Midbrain (tissue), 1 donor: Measurements from ENCODE around the gene CACFD1.
A peak's percentile ranks its signal among the peaks of the same experiment; 100 is the strongest.

ENCODE experiments used
- DNase-seq: peaks from one replicate; lab custom pipeline; 2025; lab: John Stamatoyannopoulos, UW

CACFD1 gene

DNA sequence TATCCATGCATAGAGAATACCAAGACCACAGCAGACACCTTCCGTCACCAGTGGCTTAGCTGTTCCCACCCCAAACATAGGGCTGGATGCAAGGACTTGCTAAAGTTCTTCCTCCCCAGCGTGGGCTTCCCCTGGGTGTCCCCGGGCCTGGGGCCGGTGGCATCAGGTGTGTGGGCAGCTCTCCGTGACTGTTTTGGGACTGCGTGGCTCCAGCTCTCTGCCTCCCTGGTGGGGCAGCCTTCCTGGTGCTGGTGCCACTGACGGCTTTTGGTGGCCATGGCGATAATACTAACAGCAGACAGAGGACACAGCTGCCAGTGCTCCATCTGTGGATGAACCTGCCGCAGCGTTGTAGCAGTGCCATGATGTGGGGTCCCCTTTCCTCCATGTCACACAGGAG is 4.9 kb downstream of the CACFD1 start:
- no peak for DNase-seq

DNA sequence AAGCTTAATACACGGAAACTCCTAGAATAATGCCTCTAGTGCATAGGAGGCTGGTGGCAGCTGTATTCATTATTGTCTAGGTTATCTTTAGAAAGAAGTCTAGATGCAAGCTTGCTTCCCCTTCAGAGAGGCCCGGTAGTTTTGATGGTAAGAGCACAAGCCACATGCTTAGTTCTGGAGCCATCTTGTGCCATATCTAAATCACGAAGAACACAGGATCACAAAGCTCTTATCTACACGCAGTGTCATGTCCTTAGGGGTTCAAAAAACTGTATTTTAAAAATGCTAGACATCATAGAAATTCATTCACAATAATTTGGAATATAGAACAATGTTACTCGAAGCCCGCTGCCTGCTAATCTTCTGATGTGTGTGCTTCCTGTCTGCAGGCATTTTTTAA is 6.2 kb downstream of the CACFD1 start:
- DNase-seq, result no peak

- DNase-seq, result no peak
These were observed 7.3 kb downstream of the CACFD1 start for GRCh38 chr9:133467101-133467500.

- no peak for DNase-seq
These were observed 8.6 kb downstream of the CACFD1 start for GRCh38 chr9:133468374-133468773.

- no peak for DNase-seq
These were observed 9.1 kb downstream of the CACFD1 start for GRCh38 chr9:133468777-133469421.

GRCh38 chr9:133470427-133470924 is 10.7 kb downstream of the CACFD1 start:
- DNase-seq, result no peak

GRCh38 chr9:133470988-133471387 is 11.2 kb downstream of the CACFD1 start:
- no peak for DNase-seq

- no peak for DNase-seq
These were observed 11.9 kb downstream of the CACFD1 start for GRCh38 chr9:133471551-133472276.

GRCh38 chr9:133472277-133472645 is 12.5 kb downstream of the CACFD1 start:
- no peak for DNase-seq

- DNase-seq, result no peak
These were observed 13.1 kb downstream of the CACFD1 start for GRCh38 chr9:133472753-133473378.

GRCh38 chr9:133473743-133474142 is 14.0 kb downstream of the CACFD1 start:
- no peak for DNase-seq

DNA sequence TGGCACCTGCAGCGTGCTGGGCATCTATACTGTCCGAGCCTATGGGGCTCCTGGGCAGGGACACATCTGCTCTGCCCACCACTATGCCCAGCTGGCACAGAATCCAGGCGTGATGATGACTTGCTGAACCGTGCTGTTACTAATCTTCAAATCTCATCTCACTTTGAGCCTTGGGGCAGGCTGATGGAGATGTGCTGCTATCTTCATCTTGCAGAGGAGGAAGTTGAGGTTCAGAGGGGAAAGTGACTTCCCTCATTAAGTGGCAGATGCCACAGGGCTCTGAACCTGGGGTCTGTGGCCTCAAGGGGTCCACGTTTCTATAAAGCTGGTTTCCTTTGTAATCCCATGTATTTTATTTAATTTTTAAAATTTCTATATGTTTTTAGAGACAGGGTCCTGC is 14.4 kb downstream of the CACFD1 start:
- no peak for DNase-seq

DNA sequence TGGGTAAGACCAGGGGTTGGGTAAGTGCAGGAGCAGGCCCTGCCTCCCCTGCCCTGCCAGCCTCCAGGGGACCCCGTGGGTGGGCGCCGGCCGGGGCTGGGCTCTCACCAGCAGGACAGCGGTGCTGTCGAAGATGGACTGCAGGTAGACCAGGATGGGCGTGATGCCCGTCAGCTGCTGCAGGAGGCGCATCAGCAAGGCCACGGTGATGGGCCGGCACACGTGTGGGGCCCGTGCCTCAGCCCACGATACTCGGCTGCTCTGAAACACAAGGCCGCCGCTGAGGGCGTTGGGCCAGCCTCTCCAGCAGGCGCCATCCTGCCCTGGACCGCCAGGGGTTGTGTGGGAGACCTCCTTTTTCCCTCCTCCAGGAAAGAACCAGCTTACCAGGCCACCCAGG is 15.1 kb downstream of the CACFD1 start:
- no peak for DNase-seq

GRCh38 chr9:133475292-133476012 is 15.7 kb downstream of the CACFD1 start:
- no peak for DNase-seq

DNA sequence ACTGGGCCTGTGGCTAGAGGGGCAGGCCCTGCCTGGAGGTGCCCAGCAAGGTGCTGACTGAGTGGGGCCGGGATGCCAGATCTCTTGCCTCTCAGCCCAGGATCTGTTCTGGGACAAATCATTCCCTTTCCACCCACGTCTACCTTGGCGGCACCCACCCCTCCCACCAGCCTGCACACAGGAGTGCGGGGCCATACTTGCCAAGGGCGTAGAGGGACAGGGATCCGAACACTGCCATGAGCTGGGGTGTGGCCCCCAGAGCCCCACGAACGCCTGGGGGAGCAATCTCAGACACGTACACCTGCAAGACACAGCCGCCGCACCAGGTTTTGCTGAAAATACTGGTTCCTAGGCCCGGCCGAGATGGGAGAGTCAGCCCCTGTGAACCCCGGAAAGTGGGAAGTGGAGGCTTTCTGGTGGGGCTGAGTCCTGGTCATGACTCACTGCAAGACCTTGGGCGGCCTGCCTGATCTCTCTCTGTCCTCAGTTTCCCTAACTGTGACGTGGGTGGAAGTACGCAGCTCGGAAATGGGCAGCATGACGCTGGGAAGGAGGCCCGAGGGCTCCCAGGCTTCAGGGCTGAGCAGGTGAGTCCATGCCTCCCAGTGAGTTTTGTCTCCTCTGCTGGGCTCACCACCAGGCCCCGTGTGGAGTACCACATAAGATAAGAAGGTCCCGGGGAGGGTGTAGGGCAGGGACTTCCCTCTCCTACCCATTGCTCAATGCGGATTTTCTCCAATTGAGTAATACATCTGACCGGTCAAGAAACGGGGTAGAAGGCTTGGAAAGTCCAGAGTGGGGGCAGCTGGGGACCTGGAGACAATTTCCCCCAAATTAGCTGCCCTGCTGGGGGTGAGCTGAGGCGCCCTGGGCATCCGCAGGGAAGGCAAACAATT is 16.5 kb downstream of the CACFD1 start:
- no peak for DNase-seq

DNA sequence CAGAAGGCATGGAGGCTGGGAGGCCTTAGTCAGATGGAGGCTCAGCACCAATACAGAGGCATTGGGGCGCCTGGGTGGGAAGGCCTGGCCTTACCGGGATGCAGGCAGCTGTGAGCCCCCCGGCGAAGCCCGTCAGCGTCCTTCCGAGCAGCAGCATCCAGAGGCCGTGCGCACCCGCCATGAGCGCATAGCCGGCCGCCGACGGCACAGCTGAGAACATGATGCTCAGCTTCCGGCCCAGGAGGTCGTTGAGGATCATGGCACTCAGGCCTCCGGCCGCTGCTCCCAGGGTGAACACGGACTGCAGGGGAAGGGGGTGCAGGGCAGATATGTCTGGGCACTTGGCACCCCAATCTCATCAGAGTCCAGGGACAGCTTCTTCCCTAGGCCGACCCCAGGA is 17.2 kb downstream of the CACFD1 start:
- DNase-seq, result no peak

DNA sequence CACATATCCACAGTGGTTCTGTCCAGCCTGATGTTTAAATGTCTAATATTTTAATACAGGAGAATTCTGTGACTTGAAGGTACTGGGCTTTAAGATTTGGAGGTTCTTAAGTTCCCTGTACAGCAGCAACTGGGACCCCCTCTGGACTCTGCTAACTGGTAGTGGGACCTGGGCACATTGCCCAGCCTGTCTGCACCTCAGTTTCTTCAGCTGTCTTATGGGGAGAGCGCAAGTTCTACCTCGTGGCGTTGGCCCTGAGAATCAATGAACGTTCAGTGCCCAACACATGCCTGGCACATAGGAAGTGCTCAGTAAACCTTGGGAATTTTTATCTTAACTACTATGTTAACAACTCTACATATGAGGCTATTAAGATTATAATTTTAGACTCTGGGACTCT is 17.7 kb downstream of the CACFD1 start:
- no peak for DNase-seq

DNA sequence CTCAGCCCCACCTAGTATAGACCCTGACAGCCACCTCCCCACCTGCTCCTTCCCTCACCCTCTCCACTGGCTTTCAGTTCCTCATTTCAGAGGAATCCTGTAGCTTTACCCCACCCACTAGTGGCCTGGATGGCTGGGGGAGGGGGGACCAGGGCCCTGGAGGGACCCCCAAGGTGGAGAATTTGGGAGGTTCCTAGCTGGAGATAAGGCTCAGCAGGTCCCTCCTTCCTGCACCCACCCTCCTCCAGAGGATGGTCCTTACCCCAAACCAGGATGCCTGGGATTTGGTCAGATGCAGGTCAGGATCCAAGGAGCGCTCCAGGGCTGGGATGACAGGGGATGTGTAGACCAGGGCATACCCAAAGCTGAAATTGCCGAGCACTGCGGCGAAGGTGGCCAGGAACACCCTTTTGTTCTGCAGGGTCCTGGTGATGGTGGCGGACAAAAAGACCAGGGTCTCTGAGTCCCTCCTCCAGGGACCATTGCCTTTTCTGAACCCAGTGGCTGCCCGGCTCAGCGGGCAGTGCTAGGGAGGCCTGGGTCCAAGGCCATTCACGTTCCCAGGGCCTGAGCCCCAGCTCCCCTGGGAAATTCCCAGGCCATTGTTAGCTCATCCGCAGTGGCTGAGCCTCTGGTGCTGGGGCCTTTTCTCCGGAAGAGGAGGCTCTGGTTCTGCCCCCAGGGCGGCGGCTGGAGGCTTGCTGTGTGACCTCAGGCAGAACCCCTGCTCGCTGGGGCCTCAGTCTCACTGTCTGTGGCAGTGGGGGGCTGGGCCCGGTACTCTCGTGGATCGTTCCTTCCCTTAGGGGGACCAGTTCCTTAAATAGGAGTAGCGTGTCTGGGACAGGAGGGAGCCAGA is 18.4 kb downstream of the CACFD1 start:
- DNase-seq, result no peak

- DNase-seq, result peak; percentile 93
These were observed 19.3 kb downstream of the CACFD1 start, which contains the start of gene SLC2A6 for GRCh38 chr9:133478851-133479711. SLC2A6 (minus strand) TSS chr9:133479099; CDS start chr9:133479059, 40 bp downstream.
